Body of pancreas (tissue), 4 donors: ENCODE measurements around the gene CNIH2. TPM values are rescaled to one million over a fixed set of nuclear protein-coding genes. Genes with fewer than 3 reads are reported as not detected.
A peak's percentile ranks its signal among the peaks of the same experiment; 100 is the strongest.

Source experiments
- ATAC-seq: fragments of 150-250 bp; one replicate; pipeline ENCODE4 v1.9.1; 2016
- DNase-seq, 4 donors: peaks; one replicate each; pipeline ENCODE4 v3.0.0-alpha.2; 2019
- H3K27ac ChIP-seq, 4 donors: fragments of 200-600 bp; sonication (generic); 1 replicate in 3 of 4; 2 replicates in 1 of 4; pipeline versions ENCODE4 v1.5.1 to v1.6.1; 2016 to 2019; ENCODE audit warnings: mild to moderate bottlenecking in 1 of 4, mixed read lengths in 1 of 4, moderate library complexity in 1 of 4
- H3K27me3 ChIP-seq, 2 donors: fragments of 200-600 bp; sonication (generic); one replicate each; pipeline ENCODE4 v1.6.0; 2016; ENCODE audit warnings: mild to moderate bottlenecking in 1 of 2
- H3K36me3 ChIP-seq, 2 donors: fragments of 200-600 bp; sonication (generic); replicated peaks in 1 of 2; 2 replicates each; pipeline ENCODE4 v1.5.1; 2016; ENCODE audit warnings: low read depth in 2 of 2; ENCODE audit not compliant: insufficient read depth in 1 of 2
- H3K4me1 ChIP-seq: fragments of 200-600 bp; sonication (generic); one replicate; pipeline ENCODE4 v1.6.0; 2016
- H3K4me3 ChIP-seq, 2 donors: fragments of 200-600 bp; sonication (generic); 1 replicate in 1 of 2; 2 replicates in 1 of 2; pipeline ENCODE4 v1.5.1; 2016 to 2019
- H3K9me3 ChIP-seq, 3 donors: fragments of 200-600 bp; sonication (generic); 1 replicate in 2 of 3; 2 replicates in 1 of 3; pipeline ENCODE4 v1.5.1; 2016
- POLR2A ChIP-seq, 3 donors: fragments of 450-650 bp; IDR thresholded peaks; one replicate each; pipeline ENCODE4 v1.6.1; 2016; ENCODE audit warnings: antibody characterized with exemption in 3 of 3, mild to moderate bottlenecking in 2 of 3
- WGBS, 2 donors: methylation state at CpG; one replicate each; pipeline ENCODE4 v1.1.5; 2017; 5-methylcytosine and 5-hydroxymethylcytosine counted together
- intact Hi-C: fragments of 100-400 bp; cut with DNase I; formaldehyde crosslinking; loops from one replicate; pipeline ENCODE4 v1.15.1; 2023
- total RNA-seq, 2 donors: library from RNA; depleted of rRNA; stranded (reverse); fragments of >200 nt; gene quantifications; one replicate each; pipeline ENCODE4 v1.1.0, GENCODE V29; 2016
- TF ChIP-seq, protein P1 (sequence below), 7 experiments: fragments of 450-650 bp in 4 of 7; fragments of 200-600 bp in 3 of 7; sonication (generic) in 3 of 7; IDR thresholded peaks; one replicate each; pipeline ENCODE4 v1.5.1; 2016 to 2019; ENCODE audit warnings: antibody characterized with exemption in 7 of 7

CNIH2 gene
- total RNA-seq, 2 donors from 2014 or later, result 3.6 to 4.6 TPM

DNA sequence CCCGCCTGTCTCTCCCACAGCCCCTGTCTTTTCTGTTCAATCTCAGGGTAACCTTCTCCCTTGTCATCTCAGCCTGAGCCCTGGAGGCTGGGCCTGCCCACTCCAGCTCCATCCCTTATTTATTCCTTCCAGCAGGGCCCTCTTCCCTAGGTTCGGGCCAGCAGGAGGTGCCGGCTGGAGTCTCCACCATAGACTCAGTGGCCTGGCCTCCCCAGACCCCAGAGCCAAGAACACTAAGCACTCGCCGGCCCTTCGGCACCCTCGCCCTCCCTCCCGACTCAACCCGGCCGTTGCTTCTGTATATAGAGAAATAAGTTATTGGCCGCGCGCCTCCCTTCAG lies 11.0 kb upstream of the CNIH2 start:
- intact Hi-C loops, result no loop called here
- 33 to 34% methylated on average over 12 to 13 of the region's 13 CpGs for WGBS, 2 donors
- DNase-seq (no peak), ATAC-seq (no peak)
- Histone ChIP-seq H3K27ac (peak overlapping the region; percentile 85 to 93 (median 90)), H3K9me3 (no peaks in the 10 kb centered on the region), H3K27me3 (no peaks in the 10 kb centered on the region), H3K4me1 (peaks cover 28% of the 10 kb centered on the region), H3K4me3 (peak overlapping the region in 1 of 2 donors; percentile 20), H3K36me3 (peaks cover 0 to 8% of the 10 kb centered on the region in 2 donors)
- TF ChIP-seq POLR2A (IDR thresholded peaks at IDR 0.05), result no peak

DNA sequence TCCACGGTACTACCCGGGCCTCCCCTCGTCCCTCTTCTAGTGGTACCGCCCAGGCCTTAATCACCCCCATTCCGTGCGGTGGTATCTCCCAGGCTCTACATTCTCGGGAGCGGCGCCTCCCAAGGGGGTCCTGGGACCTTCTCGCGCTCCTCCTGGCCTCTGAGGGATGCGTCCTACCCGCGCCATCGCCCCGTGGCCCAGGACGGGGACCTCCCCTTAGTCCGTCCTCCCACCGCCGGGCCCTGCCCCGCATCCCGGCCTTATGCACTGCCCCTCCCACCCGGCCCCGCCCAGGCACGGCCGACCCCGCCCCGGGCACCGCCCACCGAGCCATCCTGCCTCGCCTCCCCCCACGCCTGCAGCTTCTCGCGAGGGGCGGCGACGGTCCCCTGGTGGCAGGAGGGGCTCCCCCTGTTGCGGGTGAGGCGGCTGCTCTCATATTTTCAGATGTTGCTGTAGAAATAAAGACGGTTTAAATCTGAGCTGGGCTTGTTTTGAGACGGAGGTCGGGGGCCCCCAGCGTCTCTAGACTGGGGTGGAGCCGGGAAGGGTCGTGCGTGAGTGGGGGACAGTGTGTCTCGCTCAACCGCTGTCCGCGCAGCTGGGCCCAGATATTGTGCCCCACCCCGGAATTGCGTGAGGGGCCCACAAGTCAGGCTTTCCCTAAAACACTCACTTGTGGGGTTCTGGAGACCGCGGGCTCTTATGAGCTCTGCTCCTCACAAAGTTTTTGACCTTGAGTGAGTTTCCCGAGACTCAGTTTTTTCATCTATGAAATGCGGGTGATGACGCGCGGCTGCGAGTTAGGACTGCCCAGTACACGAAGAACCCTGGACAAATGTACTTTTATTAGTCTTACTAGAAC lies 10.4 kb upstream of the CNIH2 start:
- WGBS, 2 donors, result 2 to 4% methylated on average over 27 to 61 of the region's 61 CpGs
- DNase-seq (peak; percentile 80 to 86 (median 84)), ATAC-seq (peak; percentile 75)
- H3K9me3 ChIP-seq, result no peaks in the 10 kb centered on the region
- intact Hi-C loops, result no loop called here
- H3K27me3 ChIP-seq, result no peaks in the 10 kb centered on the region
- peaks cover under 1 to 13% of the 10 kb centered on the region in 2 donors for H3K36me3 ChIP-seq
- H3K27ac ChIP-seq, result peak overlapping the region; percentile 85 to 93 (median 90)
- peak overlapping the region; percentile 9 to 20 for H3K4me3 ChIP-seq
- TF ChIP-seq, protein P1, sequence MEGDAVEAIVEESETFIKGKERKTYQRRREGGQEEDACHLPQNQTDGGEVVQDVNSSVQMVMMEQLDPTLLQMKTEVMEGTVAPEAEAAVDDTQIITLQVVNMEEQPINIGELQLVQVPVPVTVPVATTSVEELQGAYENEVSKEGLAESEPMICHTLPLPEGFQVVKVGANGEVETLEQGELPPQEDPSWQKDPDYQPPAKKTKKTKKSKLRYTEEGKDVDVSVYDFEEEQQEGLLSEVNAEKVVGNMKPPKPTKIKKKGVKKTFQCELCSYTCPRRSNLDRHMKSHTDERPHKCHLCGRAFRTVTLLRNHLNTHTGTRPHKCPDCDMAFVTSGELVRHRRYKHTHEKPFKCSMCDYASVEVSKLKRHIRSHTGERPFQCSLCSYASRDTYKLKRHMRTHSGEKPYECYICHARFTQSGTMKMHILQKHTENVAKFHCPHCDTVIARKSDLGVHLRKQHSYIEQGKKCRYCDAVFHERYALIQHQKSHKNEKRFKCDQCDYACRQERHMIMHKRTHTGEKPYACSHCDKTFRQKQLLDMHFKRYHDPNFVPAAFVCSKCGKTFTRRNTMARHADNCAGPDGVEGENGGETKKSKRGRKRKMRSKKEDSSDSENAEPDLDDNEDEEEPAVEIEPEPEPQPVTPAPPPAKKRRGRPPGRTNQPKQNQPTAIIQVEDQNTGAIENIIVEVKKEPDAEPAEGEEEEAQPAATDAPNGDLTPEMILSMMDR (IDR thresholded peaks at IDR 0.05), result peak in 3 of 7 experiments; percentile 5 to 22 (median 22)
- peak; percentile 18 to 67 (median 42) for TF ChIP-seq POLR2A (IDR thresholded peaks at IDR 0.05)
- H3K4me1 ChIP-seq, result peaks cover 28% of the 10 kb centered on the region

DNA sequence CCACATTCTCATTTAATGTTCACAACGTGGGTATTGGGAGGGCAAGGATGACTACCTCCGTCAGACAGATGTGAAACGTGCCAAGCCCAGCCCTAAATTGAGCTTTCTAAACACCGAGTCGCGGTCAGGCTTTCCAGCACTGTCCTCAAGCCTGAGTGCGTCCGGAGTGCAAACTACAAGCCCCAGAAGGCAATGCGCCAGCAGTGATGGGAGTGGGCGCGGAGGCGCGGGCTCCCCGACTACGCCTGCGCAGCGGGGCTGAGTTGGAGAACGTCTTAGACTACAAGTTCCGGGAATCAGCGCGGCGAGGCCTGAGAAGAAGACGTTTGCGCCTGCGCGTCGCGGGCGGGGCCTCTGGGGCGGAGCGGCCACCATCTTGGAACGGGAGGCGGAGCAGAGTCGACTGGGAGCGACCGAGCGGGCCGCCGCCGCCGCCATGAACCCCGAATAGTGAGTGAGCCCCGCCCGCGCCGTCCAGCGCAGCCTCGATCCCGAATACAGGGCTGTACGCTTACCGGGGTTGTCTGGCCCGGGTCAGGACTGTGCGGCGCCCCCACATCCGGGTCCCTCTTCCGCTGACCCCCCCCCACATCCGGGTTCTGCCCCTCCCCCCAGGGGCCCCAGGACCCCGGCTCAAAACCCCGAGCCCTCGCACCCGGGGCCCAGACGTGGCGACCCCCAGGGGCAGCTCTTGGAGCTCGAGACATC lies 9.6 kb upstream of the CNIH2 start, which contains the start of gene RAB1B:
TSS of gene RAB1B (plus strand) at position 396 of the 708 bp plus-strand sequence. CDS start at position 437, 41 bp downstream.
- peak within 1 kb of the TSS; percentile 85 to 93 (median 90) for H3K27ac ChIP-seq
- peaks cover 28% of the 10 kb centered on the region for H3K4me1 ChIP-seq
- H3K9me3 ChIP-seq, result no peaks in the 10 kb centered on the region
- ATAC-seq (peak; percentile 93), DNase-seq (peak; percentile 100)
- 1% methylated on average over 24 to 51 of the region's 64 CpGs for WGBS, 2 donors
- intact Hi-C loops, result no loop called here
- peaks cover 8 to 16% of the 10 kb centered on the region in 2 donors for H3K36me3 ChIP-seq
- H3K4me3 ChIP-seq, result peak within 1 kb of the TSS; percentile 33 to 88
- no peaks in the 10 kb centered on the region for H3K27me3 ChIP-seq
- TF ChIP-seq, protein P1 (IDR thresholded peaks at IDR 0.05), result no peak
- peak; percentile 22 to 72 (median 57) for TF ChIP-seq POLR2A (IDR thresholded peaks at IDR 0.05)

DNA sequence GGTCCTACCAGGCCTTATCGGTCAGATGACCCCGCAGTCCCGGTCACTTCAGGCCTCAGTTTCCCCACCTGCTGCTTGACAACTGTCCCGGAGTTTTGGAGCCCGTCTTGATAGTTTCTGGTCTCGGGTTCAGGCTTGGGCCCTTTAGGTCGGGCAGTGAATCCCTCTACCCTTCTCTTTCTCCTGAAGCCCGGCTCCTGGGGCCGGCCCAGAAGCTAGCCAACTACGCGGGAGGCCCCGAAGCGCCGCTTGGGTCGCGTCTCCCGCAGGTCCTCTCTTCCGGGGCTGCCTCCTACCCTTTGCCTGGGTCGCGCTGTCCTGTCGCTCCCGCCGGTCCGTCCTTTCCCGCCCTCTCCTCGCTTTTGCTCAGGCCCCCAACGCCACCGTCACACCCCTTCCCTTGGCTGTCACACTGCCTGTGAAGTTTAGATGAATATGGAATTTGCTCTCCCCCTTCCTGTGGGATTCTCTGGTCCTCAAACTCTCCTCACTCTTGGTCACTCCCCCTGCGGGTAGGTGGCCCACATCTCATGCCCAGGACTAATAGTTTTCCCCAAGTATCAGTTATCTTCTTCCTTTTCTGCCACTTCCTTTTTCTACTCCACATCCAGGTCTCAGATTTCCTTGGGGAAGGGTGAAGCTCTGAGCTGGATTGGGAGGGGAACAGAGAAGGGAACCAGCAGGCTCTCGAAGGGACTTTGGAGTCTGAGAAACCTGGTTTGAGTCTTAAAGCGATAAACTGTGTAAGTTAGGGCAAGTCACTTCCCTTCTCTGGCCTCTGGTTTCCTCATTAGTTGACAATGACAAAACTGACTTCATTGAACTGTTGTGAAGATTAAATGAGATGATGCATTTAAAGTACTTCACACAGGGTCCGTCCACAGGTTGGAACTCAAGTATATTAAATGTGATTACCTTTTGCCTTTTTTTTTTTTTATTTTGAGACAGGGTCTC lies 8.7 kb upstream of the CNIH2 start:
- WGBS, 2 donors, result 3 to 6% methylated on average over 16 to 31 of the region's 32 CpGs
- Histone ChIP-seq H3K4me1 (peaks cover 28% of the 10 kb centered on the region), H3K27ac (peak overlapping the region; percentile 85 to 93 (median 90)), H3K36me3 (peaks cover 11 to 22% of the 10 kb centered on the region in 2 donors), H3K9me3 (no peaks in the 10 kb centered on the region), H3K4me3 (peak overlapping the region; percentile 33 to 88), H3K27me3 (no peaks in the 10 kb centered on the region)
- DNase-seq (peak in 2 of 4 donors; percentile 33 to 36), ATAC-seq (no peak)
- intact Hi-C loops, result no loop called here
- TF ChIP-seq, protein P1 (IDR thresholded peaks at IDR 0.05), result peak in 1 of 7 experiments; percentile 15
- TF ChIP-seq POLR2A (IDR thresholded peaks at IDR 0.05), result no peak
